AG20443 (cell line): ENCODE results near the gene NFATC4.

Source experiments
- DNase-seq: peaks from one replicate; pipeline ENCODE4 v3.0.0; 2012; ENCODE audit warnings: low spot score, mixed read lengths

Gene NFATC4

GRCh38 chr14:24389226-24389848, 21.4 kb downstream of the NFATC4 start:
- no peak for DNase-seq

- DNase-seq: no peak
Measured at GRCh38 chr14:24390701-24391468, 22.9 kb downstream of the NFATC4 start.

GRCh38 chr14:24392325-24393091, 24.5 kb downstream of the NFATC4 start:
- no peak for DNase-seq

- DNase-seq: no peak
Measured at GRCh38 chr14:24394275-24394674, 26.3 kb downstream of the NFATC4 start.

- no peak for DNase-seq
Measured at GRCh38 chr14:24395609-24396582, 27.9 kb downstream of the NFATC4 start.

GRCh38 chr14:24397639-24398292, 29.8 kb downstream of the NFATC4 start:
- DNase-seq: no peak

GRCh38 chr14:24398293-24398652, 30.3 kb downstream of the NFATC4 start:
- DNase-seq: no peak

GRCh38 chr14:24398653-24399446, 30.9 kb downstream of the NFATC4 start, which contains the start of gene NYNRIN:
TSS of gene NYNRIN (plus strand) at chr14:24399003. CDS start at chr14:24399247, 244 bp downstream.
- peak; percentile 71 for DNase-seq

GRCh38 chr14:24399447-24399822, 31.5 kb downstream of the NFATC4 start:
- DNase-seq: no peak

- DNase-seq: no peak
Measured at GRCh38 chr14:24399999-24400718, 32.2 kb downstream of the NFATC4 start.

- DNase-seq: no peak
Measured at GRCh38 chr14:24401810-24402702, 34.1 kb downstream of the NFATC4 start.

GRCh38 chr14:24403294-24403998, 35.5 kb downstream of the NFATC4 start:
- DNase-seq: peak; percentile 43

- DNase-seq: no peak
Measured at GRCh38 chr14:24404814-24405213, 36.8 kb downstream of the NFATC4 start.

GRCh38 chr14:24406416-24406815, 38.4 kb downstream of the NFATC4 start:
- DNase-seq: no peak

- DNase-seq: no peak
Measured at GRCh38 chr14:24407608-24408325, 39.8 kb downstream of the NFATC4 start.

- DNase-seq: no peak
Measured at GRCh38 chr14:24408764-24409163, 40.8 kb downstream of the NFATC4 start.

- DNase-seq: no peak
Measured at GRCh38 chr14:24409192-24409591, 41.2 kb downstream of the NFATC4 start.
